ENCODE results near the gene IL10RA.

IL10RA gene

DNA sequence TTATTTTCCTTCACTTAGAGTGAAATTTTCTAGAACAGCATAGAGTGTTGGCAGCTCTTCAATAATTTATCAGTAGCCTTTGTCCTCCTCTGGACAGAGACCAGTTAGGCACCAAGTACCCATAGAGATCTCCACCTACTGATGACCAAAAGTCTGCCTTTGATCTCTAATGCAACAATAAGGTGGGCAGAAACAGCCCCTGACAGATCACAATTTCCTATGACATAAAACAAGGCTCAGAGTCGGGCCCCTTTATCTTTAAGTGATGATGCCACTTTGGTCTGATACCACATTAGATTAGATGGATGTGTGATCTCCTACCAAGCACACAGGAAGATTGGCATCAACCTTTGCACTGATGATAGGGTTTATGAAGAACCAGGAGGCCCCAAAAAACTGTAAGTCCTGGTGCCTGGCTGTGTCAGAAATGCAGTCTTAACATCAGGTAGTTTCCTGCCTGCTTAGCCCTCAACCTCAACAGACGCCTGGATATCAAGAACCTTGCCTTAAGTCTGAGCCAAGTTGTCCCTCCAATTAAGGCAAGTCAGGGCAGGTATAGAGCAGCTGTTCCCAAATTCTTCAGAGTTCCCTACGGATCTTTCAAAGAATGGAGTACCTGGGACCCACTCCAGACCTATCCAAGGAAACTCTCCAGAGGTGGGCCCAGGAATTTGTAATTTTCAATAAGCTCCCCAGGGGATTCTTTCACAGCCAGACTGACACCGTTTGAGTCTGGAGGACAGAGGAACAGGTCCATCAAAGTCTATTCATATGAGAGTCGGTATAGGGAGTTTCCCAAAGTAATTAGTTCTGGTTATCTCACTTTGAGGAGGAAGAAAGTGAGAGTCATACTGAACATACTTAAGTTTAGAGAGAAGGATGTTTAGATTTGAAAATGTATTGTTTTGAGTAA, 60.1 kb downstream of the IL10RA start:
- no peak for DNase-seq (ENCODE audit: low read depth)
- TF ChIP-seq, protein P1, sequence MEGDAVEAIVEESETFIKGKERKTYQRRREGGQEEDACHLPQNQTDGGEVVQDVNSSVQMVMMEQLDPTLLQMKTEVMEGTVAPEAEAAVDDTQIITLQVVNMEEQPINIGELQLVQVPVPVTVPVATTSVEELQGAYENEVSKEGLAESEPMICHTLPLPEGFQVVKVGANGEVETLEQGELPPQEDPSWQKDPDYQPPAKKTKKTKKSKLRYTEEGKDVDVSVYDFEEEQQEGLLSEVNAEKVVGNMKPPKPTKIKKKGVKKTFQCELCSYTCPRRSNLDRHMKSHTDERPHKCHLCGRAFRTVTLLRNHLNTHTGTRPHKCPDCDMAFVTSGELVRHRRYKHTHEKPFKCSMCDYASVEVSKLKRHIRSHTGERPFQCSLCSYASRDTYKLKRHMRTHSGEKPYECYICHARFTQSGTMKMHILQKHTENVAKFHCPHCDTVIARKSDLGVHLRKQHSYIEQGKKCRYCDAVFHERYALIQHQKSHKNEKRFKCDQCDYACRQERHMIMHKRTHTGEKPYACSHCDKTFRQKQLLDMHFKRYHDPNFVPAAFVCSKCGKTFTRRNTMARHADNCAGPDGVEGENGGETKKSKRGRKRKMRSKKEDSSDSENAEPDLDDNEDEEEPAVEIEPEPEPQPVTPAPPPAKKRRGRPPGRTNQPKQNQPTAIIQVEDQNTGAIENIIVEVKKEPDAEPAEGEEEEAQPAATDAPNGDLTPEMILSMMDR (IDR thresholded peaks at IDR 0.05; ENCODE audit: control insufficient read depth, insufficient read depth, low read depth, low read length, missing control alignments), result no peak
- no peak overlapping the region for H3K4me3 ChIP-seq (ENCODE audit: control insufficient read depth, low read depth, low read length)

- TF ChIP-seq, protein P1 (IDR thresholded peaks at IDR 0.05; ENCODE audit: control insufficient read depth, insufficient read depth, low read depth, low read length, missing control alignments), result no peak
- no peak overlapping the region for H3K4me3 ChIP-seq (ENCODE audit: control insufficient read depth, low read depth, low read length)
- no peak for DNase-seq (ENCODE audit: low read depth)
Measured at GRCh38 chr11:118046964-118047700, 60.9 kb downstream of the IL10RA start.

DNA sequence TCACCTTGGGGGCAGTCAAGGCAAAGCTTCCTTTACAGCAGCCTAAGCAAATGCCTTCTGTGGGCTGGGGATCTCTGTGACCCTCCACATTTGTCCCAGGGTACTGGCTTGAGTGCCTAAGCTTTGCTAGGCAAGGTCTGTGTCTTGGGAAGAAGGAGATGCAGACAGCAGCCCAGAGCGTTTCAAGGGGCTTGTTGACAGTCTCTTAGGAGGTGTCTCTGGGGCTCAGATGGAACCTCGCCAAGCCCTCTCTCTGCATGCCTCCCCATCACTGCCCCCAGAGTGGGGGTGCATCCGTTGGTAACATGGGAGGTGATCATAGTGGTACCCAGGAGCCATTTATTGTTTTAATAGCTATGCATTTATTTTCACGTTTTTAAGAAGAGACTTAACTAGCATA, 61.6 kb downstream of the IL10RA start:
- DNase-seq (ENCODE audit: low read depth), result no peak
- no peak overlapping the region for H3K4me3 ChIP-seq (ENCODE audit: control insufficient read depth, low read depth, low read length)
- TF ChIP-seq, protein P1 (IDR thresholded peaks at IDR 0.05; ENCODE audit: control insufficient read depth, insufficient read depth, low read depth, low read length, missing control alignments), result no peak

DNA sequence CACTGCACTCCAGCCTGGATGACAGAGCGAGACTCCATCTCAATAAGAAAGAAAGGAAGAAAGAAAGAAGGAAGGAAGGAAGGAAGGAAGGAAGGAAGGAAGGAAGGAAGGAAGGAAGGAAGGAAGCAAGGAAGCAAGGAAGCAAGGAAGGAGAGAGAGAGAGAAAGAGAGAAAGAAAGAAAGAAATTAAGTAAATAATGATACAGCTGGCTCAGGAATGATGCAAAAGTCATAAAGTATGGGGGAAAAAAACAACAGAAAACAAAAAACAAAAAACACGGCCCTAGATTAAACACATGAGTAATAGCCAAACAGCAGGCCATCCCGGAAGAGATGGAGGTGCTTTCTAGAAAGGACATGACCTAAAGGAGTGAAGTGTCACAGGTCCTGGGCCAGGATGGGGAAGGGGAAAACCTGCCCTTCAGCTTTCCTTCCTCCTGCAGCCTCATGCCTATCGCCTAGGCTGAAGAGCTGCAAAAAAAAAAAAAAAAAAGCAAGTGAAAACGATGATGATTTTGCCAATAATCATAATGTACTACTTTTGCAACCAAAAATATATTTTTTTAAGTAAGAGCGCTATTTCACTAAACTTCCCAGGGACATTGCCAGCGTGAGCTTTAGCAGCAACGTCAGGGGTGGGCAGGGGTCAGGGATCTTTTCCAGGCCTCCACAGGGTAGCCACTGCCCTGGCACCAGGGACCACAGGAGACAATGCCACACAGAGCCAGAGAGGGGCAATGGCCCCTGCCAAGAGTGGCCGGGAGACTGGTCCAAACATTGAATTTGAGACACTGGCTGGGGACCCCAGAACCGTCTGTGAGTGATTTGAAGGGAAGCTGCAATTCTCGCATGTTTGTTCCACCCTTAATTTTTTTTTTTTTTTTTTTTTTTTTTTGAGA, 62.5 kb downstream of the IL10RA start:
- H3K4me3 ChIP-seq (ENCODE audit: control insufficient read depth, low read depth, low read length), result no peak overlapping the region
- DNase-seq (ENCODE audit: low read depth), result no peak
- TF ChIP-seq, protein P1 (IDR thresholded peaks at IDR 0.05; ENCODE audit: control insufficient read depth, insufficient read depth, low read depth, low read length, missing control alignments), result no peak

- DNase-seq (ENCODE audit: low read depth), result no peak
- no peak overlapping the region for H3K4me3 ChIP-seq (ENCODE audit: control insufficient read depth, low read depth, low read length)
- TF ChIP-seq, protein P1 (IDR thresholded peaks at IDR 0.05; ENCODE audit: control insufficient read depth, insufficient read depth, low read depth, low read length, missing control alignments), result no peak
Measured at GRCh38 chr11:118049771-118050170, 63.6 kb downstream of the IL10RA start.
